OCI-M2 (cell line): ENCODE measurements around the gene TFEB.

ENCODE experiments used
- DNase-seq: peaks from one replicate; lab custom pipeline; 2025; ENCODE audit not compliant: unreplicated experiment; lab: John Stamatoyannopoulos, UW

TFEB gene

DNA sequence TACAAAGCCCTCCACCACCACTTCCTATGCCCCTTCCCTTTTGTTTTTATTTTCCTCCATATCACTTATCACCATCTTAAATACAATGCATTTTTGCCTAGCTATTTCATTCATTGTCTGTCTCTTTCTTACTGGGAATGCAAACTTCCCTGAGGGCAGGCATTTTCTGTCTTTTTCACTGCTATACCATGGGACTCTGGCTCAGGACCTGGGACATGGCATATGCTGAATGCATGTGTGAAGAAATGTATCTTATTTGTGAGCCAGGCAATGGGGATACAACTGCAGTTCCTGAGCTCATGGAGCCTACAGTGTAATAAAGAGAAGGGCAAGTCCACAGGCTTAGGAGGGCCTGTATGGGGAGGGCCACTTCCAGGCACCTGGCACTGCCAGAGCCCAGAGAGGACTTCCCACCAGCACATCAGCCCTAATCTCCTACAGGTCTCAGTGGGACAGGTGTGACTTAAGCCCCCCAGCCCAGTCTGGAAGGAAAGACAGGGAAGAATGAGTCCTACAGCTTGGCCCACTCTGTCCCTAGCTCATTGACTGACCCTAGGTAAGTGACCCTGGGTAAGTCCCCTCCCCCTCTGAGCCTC, 43.2 kb downstream of the TFEB start:
- no peak for DNase-seq

DNA sequence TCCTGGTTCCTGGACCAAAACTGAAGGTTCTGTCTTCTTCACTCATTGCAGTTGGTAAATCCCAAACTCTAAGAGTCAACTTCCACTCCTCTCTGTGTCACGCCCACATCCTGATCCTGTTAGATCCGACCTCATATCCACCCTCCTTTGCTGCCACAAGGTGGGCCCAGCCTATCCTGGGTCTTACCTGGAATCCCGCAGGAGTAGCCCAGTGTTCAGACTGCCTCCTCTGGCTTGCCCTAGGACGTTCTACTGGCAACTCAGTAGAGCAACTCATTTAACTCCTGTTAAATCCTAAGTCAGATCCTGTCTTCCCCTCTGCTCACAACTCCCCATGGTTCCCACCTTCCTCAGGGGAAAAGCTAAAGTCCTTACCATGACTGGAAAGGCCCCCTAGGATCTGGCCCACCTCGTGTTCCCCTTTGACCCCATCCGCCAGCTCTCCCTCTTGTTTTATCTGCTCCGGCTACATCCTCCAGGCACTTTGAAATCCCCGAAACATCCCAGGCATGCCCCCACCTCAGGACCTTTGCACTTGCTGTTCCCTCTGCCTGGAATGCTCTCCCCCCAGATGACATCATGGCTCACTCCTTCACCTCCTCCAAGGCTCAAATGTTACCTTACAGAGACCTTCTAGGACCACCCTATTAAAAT, 43.9 kb downstream of the TFEB start:
- DNase-seq, result no peak

DNA sequence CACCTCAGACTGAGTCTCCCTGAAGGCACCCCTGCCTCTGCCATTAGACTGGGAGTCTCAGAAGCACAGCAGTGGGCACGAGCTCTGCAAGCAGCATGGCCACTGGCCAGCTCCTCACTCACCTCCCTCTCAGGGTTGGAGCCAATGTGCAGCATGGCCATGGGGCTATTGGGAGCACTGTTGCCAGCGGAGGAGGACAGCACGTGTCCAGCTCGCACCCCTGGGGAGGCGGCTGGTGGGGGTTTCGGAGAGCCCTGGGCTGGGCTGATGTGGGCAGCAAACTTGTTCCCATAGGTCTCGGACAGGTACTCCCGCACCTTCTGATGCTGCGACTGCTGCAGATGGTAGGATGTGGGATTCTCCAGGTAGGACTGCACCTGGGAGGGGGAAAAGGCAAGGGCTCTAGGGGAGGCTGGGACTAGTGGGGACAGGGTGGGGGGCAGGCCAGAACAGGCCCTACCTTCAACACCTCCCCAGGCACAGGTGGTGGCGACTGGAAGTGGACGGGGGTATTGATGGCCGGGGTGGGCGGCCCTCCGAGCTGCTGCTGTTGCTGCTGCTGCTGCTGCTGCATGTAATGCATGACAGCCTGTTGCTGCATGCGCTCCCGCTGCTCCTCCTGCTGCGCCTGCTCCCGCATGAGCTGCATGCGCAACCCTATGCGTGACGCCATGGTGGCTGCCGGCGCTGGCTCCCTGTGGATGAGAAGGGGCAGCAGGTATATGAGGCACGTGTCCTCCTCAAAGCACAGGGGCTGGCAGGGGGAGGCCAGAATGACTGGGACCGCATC, 44.7 kb downstream of the TFEB start:
- no peak for DNase-seq

DNA sequence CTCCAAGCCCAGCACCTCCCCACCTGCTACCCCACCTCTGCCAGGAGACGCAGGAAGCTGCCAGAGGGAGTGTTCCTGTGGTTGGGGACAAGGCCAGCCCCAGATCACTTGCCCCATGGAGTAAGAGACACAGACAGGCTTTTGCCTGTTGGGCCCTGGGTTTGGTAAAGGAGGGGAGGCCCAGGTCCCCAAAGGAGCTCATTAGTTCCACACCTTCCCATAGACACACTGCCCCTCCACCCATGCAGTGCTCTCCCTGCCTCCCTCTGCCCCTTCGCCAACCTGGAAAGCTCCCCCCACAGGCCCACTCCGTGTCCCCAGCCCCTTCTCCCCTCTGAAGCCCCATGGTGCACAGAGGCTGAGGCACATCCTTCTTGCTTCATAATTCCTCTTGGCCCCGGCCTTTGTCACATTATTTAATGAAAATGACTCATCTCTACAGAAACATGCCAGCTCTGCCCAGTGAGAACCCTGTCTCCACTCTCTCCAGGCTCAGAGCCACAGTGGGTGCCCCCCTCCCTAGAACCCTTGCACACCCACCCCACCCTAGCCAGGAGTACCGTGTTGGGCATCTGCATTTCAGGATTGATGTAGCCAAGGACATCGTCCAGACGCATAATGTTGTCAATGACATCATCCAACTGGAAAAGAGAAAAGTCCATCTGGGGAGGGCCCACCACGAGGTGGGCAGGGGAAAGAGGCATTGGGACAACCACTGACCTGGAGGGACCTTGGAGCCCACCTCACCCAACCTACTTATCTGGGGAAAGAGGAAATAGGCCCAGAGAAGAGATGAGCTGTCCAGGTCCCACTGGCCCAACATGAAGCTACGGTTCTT, 46.0 kb downstream of the TFEB start:
- no peak for DNase-seq

DNA sequence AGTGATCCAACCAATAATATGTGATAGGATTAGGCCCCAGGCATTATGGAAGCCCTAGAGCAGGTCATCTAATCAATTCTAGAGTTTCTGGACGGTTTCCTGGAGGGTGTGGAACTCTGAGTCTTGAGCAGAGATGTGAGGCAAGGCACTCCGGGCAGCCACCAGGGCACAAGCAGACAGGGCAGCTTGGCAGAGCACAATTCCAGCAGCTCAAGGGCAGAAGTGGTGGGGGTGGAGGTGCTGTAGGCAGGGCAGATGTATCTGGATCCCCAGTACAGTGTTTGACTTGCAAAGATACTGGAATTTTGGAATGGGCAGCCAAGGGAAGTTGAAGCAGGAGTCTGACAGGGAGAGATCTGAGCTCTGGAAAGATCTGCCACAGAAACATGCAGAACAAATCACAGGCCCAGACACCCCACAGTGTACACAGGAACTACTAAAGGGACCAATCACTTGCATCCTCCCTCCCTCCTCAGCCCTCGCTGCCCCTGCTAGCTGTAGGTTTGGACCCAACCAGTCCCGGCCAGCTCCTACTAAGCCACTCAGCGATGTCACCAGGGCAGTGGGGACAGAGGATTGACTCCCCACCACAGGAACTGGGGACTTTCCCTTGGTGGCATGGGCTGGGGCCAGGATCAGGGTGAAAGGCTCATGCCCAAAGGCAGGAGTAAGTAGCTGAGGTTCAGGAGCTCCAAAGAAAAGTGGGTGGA, 47.0 kb downstream of the TFEB start:
- DNase-seq, result no peak

DNA sequence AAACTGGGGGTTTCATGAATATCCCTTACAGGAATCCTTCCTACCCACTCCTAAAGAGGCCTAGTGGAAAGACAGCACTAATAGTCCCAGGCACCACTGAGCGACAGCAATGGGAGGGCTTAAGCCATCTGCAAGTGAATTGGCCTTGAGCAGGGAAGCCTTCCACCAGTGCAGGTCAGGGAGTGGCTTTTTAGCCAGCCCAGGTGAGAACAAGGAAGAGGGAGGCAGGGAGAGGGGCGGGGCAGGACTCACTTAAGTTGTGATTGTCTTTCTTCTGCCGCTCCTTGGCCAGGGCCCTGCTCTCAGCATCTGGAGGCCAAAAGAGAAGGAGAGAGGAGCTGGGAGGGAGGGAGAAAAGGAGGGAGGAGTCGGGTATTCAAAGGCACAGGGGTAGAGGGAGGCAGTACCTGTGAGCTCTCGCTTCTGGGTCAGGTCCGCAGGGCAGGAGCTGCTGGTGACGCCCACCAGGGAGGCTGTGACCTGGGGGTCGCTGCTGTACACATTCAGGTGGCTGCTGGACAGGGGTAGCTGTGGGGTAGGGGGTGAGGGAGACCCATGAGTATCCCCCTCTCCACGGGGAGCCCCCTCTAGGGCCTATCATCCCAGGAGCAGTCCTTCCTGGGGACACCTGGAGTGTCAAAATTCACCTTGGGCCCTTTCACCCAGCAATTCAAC, 47.8 kb downstream of the TFEB start:
- DNase-seq, result no peak

DNA sequence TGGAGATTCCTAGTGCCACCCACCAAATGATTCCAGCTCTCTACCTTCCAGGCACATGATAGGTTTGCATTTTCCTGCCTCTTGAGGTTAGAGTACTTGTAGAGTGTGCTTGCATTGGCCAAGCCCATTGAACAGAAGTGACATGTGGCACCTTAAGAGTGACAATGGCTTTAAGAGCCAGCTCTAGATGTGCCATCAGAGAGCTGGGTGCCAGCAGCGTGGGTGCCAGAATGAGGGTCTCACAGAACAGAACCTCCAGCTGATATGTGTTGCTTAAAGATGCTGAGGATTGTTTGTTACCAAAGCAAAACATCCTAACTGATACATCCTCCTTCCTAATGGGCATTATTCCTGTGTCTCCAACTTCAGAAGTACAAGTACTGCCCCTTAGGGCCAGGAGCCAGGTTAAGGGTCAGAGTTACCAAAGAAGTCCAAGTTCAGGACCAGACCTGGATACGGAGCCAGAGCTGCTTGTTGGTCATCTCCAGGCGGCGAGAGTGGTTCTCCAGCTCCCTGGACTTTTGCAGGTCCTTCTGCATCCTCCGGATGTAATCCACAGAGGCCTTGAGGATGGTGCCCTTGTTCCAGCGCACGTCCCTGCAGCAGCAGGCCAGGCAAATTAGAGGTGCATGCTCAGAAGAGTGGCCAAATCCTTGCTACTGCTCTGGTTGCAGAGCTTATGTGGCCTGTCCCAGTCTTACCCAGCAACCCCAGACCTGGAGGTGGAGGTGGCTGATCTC, 49.6 kb downstream of the TFEB start:
- DNase-seq, result no peak

DNA sequence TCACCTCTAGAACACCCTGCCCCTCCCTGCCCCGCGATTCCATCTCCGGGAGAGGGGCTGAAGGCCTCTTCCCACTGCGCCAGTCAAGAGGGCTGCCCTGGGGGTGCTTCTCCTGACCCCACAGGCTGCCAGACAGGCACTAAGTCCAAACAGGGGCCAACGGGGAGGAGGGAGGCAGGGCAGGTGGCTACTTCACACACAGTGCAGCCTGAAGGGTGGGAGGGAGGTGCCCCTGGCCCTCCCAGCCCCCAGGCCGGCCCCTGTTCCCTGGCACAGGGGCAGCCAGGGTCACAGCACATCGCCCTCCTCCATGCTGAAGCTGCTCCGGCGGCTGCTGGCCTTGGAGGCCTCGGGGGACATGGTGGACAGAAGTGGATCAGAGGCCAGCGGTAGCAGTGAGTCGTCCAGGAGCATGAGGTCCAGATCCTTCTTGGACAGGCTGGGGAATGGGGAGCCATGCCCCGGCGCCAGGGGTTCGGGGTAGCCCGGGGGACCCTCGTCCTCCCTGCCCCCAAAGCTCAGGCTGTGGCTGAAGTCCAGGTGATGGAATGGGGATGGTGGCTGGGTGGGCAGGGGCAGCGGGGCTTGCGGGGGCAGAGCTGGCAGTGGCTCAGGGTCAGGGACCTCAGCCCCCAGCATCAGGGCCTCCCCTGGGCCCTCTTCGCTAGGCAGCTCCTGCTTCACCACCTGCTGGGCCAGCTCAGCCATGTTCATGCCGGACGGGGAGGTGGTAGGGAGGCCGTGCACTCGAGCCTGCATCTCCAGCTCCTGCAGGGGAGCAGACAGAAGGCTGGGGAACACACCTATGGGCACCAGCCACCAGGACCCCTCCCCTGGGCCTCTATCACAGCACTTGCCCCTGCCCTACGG, 50.9 kb downstream of the TFEB start:
- no peak for DNase-seq

DNA sequence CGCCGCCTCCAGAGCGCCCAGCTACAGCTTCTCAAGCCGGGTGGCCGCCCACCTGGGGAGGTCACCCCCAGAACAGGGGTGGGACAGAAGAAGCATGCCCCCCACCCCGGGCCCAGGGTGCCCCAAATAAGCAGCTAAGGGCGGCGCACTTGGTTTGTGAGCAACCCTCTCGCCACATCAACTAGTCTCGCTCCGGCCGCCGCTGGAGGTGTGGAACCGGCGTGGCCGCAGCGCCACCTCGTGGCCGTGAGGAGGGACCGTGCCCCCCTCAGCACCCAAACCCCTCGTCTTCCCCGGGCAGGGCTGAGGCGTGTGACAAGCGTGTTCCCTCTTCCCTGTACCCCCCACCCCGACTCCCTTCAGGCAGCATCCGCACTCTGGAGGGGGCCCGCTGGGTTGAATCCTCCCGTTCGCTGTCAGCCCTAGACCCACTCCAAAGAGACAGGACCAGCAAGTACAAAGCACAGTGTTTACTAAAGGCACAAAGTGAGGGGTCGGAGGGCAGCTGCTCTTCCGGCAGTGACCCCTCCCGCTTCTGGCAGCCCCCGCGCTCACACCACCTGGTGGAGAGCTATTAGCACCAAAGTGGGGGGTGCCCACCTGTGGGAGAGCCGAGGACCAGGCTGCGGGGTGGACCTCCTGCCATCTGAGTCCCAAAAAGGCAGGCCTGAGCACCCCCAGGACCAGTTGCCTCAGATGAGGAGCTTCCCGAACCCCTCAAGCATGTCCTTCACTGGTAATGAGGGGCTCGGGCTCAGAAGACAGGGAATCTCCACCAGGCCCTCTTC, 51.7 kb downstream of the TFEB start:
- DNase-seq, result no peak

DNA sequence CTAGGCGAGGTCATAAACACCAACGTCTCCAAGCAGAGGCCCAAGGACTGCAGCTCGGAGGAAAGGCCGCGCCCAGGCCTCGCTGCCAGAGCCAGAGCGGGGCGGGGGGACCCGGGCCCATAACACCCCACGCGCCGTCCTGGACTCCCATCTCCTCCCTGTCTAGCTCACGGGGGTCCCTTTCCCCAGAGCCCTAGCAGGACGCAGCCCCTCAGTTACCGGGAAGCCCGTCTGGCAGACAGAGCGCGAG, 52.2 kb downstream of the TFEB start:
- DNase-seq, result no peak

DNA sequence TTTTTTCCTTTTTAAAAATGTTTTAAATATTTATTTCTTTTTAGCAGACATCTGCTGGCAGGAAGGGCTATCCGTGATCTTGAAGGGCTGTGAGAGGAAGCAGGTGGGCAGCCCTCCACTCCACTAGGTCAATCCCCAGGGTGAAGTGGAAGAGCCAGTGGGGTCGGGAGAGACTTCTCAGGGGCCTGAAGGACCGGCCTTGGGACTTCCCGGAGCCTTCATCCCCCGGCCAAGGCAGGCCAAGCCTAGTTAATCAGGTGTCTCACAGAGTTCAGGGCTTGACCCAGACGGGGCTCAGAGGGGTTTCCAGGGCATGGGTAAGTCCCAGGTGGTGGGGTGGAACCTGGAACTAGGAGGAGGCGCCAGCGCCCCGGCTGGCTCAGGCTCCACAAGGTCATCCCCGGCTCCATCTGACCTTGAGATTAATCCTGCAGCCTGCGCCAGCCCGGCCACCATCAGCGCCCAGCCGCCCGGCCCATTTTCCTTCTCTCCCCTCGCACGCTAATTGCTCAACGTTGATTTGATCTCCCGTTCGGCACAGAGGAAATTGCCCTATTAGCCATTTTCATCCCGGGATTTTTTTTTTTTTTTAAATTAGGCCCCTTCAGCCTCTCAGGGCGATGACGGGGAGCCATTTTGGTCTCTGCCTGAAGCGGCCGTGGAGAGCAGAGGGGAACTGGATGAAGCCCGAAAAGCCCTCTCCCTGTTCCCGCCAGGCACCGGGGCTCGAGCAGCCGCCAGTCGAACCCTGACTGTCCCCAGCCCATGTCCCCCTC, 52.7 kb downstream of the TFEB start:
- no peak for DNase-seq

DNA sequence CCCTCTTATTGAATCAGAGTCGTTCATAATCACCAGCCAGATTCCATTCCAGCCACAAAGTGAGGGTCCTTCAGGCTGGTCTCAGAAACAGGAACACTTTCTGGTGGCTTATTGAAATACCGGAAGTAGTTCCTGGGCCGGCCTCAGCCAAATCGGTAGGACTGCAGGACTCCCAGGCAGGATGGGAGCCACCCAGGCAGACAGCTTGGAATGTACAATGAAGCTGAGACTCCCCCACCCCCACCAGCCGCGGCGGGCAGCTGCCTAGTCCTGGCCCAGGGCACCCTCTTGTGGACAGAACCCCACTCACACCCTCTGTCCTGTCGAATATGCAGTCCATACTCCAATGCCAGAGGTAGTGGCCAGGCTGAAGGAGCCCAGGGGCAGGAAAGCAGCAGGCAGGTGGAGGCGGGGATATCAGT, 53.3 kb downstream of the TFEB start:
- DNase-seq, result peak; percentile 68

DNA sequence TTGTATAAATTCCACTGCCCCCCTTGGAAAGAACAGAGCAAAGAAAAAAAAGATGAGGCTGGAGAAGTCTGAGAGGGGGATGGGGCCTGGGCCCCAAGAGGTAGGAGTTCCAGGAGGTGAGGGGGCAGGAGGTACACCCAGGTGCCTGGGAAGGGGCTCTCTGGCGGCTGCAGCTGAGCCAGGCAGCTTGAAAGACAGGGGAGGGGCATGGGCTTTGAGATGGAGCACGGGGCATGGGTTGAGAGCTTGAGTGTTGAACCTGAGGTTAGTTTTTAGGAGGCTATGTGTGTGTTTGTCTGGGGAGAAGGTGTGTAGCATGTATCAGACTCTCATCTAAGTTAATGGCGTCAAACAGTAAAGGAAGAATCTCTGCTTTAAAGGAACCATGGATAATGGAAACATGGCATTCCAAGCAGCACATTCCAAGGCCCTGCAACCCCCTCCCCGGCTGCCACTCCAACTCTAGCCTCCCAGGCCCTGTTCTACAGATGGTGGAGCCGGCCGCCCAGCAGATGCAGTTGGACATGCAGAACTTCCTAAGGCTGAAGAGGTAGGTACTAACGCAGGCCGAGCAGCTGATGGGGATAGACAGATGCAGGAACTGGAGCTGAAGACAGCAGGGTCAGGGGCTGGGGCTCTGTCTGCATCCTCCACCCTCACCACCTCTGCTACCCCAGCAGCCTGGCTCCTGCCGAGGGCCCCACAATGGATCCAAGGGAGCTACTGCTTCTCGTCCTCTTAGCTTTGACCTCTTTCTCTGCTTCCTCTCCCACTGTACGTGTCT, 55.0 kb downstream of the TFEB start:
- no peak for DNase-seq

DNA sequence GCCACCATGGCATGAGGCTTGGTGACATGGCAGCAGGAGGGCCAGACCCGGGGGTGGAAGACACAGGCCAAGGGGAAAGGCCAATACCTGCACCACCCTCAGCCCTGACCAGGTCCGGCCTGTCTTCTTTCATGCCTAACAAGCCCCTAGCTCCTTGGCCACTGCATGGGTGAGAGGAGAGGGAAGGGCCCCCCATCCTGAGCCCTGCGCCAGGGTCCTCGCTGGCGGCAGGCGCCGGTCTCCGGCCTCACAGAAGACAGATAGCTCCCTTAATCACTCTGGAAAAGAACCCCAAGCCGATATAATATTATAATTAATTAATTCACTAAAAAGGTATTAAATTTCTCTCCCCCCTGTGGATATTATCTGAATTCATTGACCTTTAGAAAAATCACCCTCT, 55.7 kb downstream of the TFEB start:
- DNase-seq, result no peak

DNA sequence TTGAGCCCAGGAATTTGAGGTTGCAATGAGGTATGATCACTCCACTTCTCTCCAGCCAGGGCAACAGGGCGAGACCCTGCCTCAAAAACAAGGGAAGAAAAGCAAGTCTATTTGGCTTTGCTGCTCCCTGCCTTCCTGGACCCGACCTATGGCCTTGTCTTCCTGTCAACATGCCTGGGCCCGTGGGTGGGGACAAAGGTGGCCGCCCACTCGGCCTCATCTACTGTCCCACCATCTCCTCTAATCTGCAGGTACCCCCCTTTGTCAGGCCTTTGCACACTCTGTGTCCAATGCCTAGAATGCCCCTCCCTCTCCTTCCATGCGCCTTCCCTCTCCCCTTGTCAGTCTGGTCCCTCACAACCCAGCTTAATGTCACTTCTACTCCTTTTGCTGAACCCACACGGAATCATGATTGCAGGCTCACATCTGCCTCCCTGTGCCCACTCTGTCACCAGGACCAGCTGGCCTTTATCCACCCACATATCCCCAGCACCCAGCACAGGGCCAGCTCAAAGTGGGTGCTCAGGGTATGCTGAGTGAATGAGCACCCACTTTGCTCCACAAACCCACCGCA, 56.8 kb downstream of the TFEB start:
- DNase-seq, result no peak
